GM23338 (cell line): ENCODE data around the gene RTKN. TPM values are rescaled to one million over a fixed set of nuclear protein-coding genes. Genes with fewer than 3 reads are reported as not detected.

Source experiments
- ATAC-seq: fragments of 200-7000 bp; cut with Tn5 transposase; 3 replicates; pipeline ENCODE4 v1.9.1; 2020
- DNase-seq: peaks from one replicate; pipeline ENCODE4 v3.0.0-alpha.2; 2015; ENCODE audit warnings: low spot score
- H2AFZ ChIP-seq: fragments of 200-600 bp; sonication (generic); 2 replicates; pipeline ENCODE4 v1.8.0; 2016; ENCODE audit warnings: antibody characterized with exemption, mild to moderate bottlenecking, moderate library complexity
- H3F3A ChIP-seq: fragments of 200-600 bp; sonication (generic); replicated peaks from 2 replicates; pipeline ENCODE4 v1.8.0; 2017; ENCODE audit warnings: antibody characterized with exemption, mixed run types, low read depth
- H3K27ac ChIP-seq: fragments of 200-600 bp; sonication (generic); 2 replicates; pipeline ENCODE4 v1.6.1; 2016; ENCODE audit warnings: low read depth
- H3K27me3 ChIP-seq: fragments of 200-600 bp; sonication (generic); 2 replicates; pipeline ENCODE4 v1.8.0; 2016; ENCODE audit warnings: mild to moderate bottlenecking, mixed run types, moderate library complexity; ENCODE audit not compliant: insufficient read depth
- H3K36me3 ChIP-seq: fragments of 200-600 bp; sonication (generic); 2 replicates; pipeline ENCODE4 v1.8.0; 2016; ENCODE audit warnings: mild to moderate bottlenecking; ENCODE audit not compliant: insufficient read depth
- H3K4me1 ChIP-seq: fragments of 200-600 bp; sonication (generic); 2 replicates; pipeline ENCODE4 v1.8.0; 2016; ENCODE audit warnings: mild to moderate bottlenecking, moderate library complexity; ENCODE audit not compliant: insufficient read depth
- H3K4me2 ChIP-seq: fragments of 200-600 bp; sonication (generic); 2 replicates; pipeline ENCODE4 v1.7.1; 2017; ENCODE audit warnings: mixed run types
- H3K4me3 ChIP-seq: fragments of 200-600 bp; sonication (generic); 2 replicates; pipeline ENCODE4 v1.6.1; 2016; ENCODE audit warnings: mixed run types
- H3K79me2 ChIP-seq: fragments of 200-600 bp; sonication (generic); replicated peaks from 2 replicates; pipeline ENCODE4 v1.8.0; 2017; ENCODE audit warnings: mild to moderate bottlenecking; ENCODE audit not compliant: insufficient read depth
- H3K9me2 ChIP-seq: fragments of 200-600 bp; sonication (generic); 2 replicates; pipeline ENCODE4 v1.8.0; 2017; ENCODE audit not compliant: insufficient read depth
- H4K20me1 ChIP-seq: fragments of 200-600 bp; sonication (generic); replicated peaks from 2 replicates; pipeline ENCODE4 v1.8.0; 2017; ENCODE audit warnings: mild to moderate bottlenecking; ENCODE audit not compliant: insufficient read depth
- H3K27ac Mint-ChIP-seq: 2 replicates; pipeline ENCODE4 v1.8.0; 2020; ENCODE audit warnings: inconsistent platforms, mild to moderate bottlenecking, moderate library complexity, mixed read lengths
- H3K27me3 Mint-ChIP-seq: 3 replicates; pipeline ENCODE4 v1.8.0; 2022; ENCODE audit warnings: low read depth, mild to moderate bottlenecking, moderate library complexity, mixed read lengths, inconsistent platforms; ENCODE audit not compliant: insufficient read depth, poor library complexity
- H3K36me3 Mint-ChIP-seq: 3 replicates; pipeline ENCODE4 v1.8.0; 2021; ENCODE audit warnings: low read depth, mild to moderate bottlenecking, inconsistent platforms, moderate library complexity, mixed read lengths
- H3K4me1 Mint-ChIP-seq: 3 replicates; pipeline ENCODE4 v1.8.0; 2020; ENCODE audit warnings: mild to moderate bottlenecking, inconsistent platforms, mixed read lengths
- H3K4me3 Mint-ChIP-seq: 3 replicates; pipeline ENCODE4 v1.8.0; 2021; ENCODE audit warnings: moderate library complexity, mild to moderate bottlenecking, inconsistent platforms, mixed read lengths
- H3K9me3 Mint-ChIP-seq: 3 replicates; pipeline ENCODE4 v1.8.0; 2020; ENCODE audit warnings: moderate library complexity, mild to moderate bottlenecking, inconsistent platforms, mixed read lengths
- ETS1 ChIP-seq: IDR thresholded peaks from 2 replicates; pipeline ENCODE4 v1.6.1; 2016; ENCODE audit warnings: antibody characterized with exemption
- EZH2 ChIP-seq: fragments of 200-600 bp; sonication (generic); IDR thresholded peaks from one replicate; pipeline ENCODE4 v1.8.0; 2017; ENCODE audit warnings: antibody characterized with exemption, mild to moderate bottlenecking, low read depth; ENCODE audit not compliant: unreplicated experiment
- EZH2phosphoT487 ChIP-seq: fragments of 200-600 bp; sonication (generic); IDR thresholded peaks from one replicate; pipeline ENCODE4 v1.8.1; 2018; ENCODE audit warnings: antibody characterized with exemption; ENCODE audit not compliant: unreplicated experiment
- NANOG ChIP-seq: IDR thresholded peaks from 2 replicates; pipeline ENCODE4 v1.6.1; 2016; ENCODE audit warnings: antibody characterized with exemption, borderline replicate concordance
- POLR2AphosphoS5 ChIP-seq: IDR thresholded peaks from 2 replicates; pipeline ENCODE4 v1.6.1; 2016; ENCODE audit warnings: antibody characterized with exemption, low read depth
- REST ChIP-seq: IDR thresholded peaks from one replicate; pipeline ENCODE4 v1.6.1; 2018; ENCODE audit warnings: antibody characterized with exemption; ENCODE audit not compliant: unreplicated experiment
- STAT1 ChIP-seq: IDR thresholded peaks from one replicate; pipeline ENCODE4 v1.6.1; 2016; ENCODE audit warnings: antibody characterized with exemption; ENCODE audit not compliant: unreplicated experiment
- ZNF114 ChIP-seq: fragments of 250-450 bp; sonication (Bioruptor Pico); IDR thresholded peaks from 2 replicates; pipeline ENCODE4 v1.5.0; 2020; ENCODE audit warnings: mild to moderate bottlenecking, moderate library complexity
- polyA plus RNA-seq: library from polyadenylated mRNA; unstranded; fragments of >200 nt; fragmentation: Nextera tagmentation; extraction: Ambion mirVana; gene quantifications from 2 replicates; pipeline ENCODE4 v1.2.1, GENCODE V29; 2016
- total RNA-seq: library from RNA; depleted of rRNA; stranded (reverse); fragments of >200 nt; shearing (Covaris generic); gene quantifications from 2 replicates; pipeline ENCODE4 v1.2.3, GENCODE V29; 2014
- TF ChIP-seq, protein P1 (sequence below): fragments of 250-450 bp; sonication (Bioruptor Pico); IDR thresholded peaks from 2 replicates; pipeline ENCODE4 v1.5.0; 2020; ENCODE audit warnings: mild to moderate bottlenecking, moderate library complexity
- TF ChIP-seq, protein P2 (sequence below), 2 experiments: fragments of 200-600 bp in 1 of 2; sonication (generic) in 1 of 2; conservative IDR thresholded peaks; 2 replicates each; pipeline versions ENCODE4 v1.5.1 to v1.6.1; 2016 to 2017; ENCODE audit warnings: antibody characterized with exemption in 2 of 2, low read depth in 2 of 2, mild to moderate bottlenecking in 2 of 2, moderate library complexity in 1 of 2

The RTKN gene
- total and polyA plus RNA-seq, 2 experiments from 2014 or later = 24.5 to 50.0 TPM

- TF ChIP-seq, protein P1, sequence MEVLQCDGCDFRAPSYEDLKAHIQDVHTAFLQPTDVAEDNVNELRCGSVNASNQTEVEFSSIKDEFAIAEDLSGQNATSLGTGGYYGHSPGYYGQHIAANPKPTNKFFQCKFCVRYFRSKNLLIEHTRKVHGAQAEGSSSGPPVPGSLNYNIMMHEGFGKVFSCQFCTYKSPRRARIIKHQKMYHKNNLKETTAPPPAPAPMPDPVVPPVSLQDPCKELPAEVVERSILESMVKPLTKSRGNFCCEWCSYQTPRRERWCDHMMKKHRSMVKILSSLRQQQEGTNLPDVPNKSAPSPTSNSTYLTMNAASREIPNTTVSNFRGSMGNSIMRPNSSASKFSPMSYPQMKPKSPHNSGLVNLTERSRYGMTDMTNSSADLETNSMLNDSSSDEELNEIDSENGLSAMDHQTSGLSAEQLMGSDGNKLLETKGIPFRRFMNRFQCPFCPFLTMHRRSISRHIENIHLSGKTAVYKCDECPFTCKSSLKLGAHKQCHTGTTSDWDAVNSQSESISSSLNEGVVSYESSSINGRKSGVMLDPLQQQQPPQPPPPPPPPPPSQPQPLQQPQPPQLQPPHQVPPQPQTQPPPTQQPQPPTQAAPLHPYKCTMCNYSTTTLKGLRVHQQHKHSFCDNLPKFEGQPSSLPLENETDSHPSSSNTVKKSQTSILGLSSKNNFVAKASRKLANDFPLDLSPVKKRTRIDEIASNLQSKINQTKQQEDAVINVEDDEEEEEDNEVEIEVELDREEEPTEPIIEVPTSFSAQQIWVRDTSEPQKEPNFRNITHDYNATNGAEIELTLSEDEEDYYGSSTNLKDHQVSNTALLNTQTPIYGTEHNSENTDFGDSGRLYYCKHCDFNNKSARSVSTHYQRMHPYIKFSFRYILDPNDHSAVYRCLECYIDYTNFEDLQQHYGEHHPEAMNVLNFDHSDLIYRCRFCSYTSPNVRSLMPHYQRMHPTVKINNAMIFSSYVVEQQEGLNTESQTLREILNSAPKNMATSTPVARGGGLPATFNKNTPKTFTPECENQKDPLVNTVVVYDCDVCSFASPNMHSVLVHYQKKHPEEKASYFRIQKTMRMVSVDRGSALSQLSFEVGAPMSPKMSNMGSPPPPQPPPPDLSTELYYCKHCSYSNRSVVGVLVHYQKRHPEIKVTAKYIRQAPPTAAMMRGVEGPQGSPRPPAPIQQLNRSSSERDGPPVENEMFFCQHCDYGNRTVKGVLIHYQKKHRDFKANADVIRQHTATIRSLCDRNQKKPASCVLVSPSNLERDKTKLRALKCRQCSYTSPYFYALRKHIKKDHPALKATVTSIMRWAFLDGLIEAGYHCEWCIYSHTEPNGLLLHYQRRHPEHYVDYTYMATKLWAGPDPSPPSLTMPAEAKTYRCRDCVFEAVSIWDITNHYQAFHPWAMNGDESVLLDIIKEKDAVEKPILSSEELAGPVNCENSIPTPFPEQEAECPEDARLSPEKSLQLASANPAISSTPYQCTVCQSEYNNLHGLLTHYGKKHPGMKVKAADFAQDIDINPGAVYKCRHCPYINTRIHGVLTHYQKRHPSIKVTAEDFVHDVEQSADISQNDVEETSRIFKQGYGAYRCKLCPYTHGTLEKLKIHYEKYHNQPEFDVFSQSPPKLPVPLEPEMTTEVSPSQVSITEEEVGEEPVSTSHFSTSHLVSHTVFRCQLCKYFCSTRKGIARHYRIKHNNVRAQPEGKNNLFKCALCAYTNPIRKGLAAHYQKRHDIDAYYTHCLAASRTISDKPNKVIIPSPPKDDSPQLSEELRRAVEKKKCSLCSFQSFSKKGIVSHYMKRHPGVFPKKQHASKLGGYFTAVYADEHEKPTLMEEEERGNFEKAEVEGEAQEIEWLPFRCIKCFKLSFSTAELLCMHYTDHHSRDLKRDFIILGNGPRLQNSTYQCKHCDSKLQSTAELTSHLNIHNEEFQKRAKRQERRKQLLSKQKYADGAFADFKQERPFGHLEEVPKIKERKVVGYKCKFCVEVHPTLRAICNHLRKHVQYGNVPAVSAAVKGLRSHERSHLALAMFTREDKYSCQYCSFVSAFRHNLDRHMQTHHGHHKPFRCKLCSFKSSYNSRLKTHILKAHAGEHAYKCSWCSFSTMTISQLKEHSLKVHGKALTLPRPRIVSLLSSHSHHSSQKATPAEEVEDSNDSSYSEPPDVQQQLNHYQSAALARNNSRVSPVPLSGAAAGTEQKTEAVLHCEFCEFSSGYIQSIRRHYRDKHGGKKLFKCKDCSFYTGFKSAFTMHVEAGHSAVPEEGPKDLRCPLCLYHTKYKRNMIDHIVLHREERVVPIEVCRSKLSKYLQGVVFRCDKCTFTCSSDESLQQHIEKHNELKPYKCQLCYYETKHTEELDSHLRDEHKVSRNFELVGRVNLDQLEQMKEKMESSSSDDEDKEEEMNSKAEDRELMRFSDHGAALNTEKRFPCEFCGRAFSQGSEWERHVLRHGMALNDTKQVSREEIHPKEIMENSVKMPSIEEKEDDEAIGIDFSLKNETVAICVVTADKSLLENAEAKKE (CRISPR knock-in tag) = no peak
Measured at GRCh38 chr2:74458938-74459363, 17.2 kb upstream of the RTKN start (continued).

GRCh38 chr2:74458132-74458937, 16.6 kb upstream of the RTKN start, which contains the start of gene WBP1:
Gene WBP1, plus strand, starts transcription at chr2:74458438. Its CDS starts 165 bp downstream, at chr2:74458603.
- ATAC-seq (peak; percentile 87), DNase-seq (peak; percentile 100)
- Mint-ChIP-seq H3K4me3 (peak within 1 kb of the TSS; percentile 94), H3K27ac (peak within 1 kb of the TSS; percentile 97), H3K4me1 (peaks cover 32% of the 10 kb centered on the region), H3K27me3 (peaks cover 24% of the 10 kb centered on the region), H3K36me3 (peaks cover 17% of the 10 kb centered on the region), H3K9me3 (no peaks in the 10 kb centered on the region; the same call in 1 of the 3 replicates)
- Histone ChIP-seq H3F3A (peaks cover 14% of the 10 kb centered on the region; the same call in 1 of the 2 replicates), H3K4me3 (peak within 1 kb of the TSS; percentile 99), H3K9me2 (no peaks in the 10 kb centered on the region), H2AFZ (peak within 1 kb of the TSS; percentile 89), H3K27me3 (no peaks in the 10 kb centered on the region), H3K36me3 (no peaks in the 10 kb centered on the region; the same call in 1 of the 2 replicates), H3K4me2 (peak within 1 kb of the TSS; percentile 97), H3K27ac (peak within 1 kb of the TSS; percentile 98), H3K4me1 (peaks cover 17% of the 10 kb centered on the region), H4K20me1 (peaks cover 4% of the 10 kb centered on the region; the same call in 1 of the 2 replicates), H3K79me2 (peaks cover 8% of the 10 kb centered on the region)
- TF ChIP-seq ZNF114 (peak; percentile 50; the same call in 1 of the 2 replicates), STAT1 (no peak), NANOG (no peak), EZH2phosphoT487 (no peak), EZH2 (no peak), ETS1 (0 out of 2 replicates have a peak, but pooled peaks have one; percentile 20), POLR2AphosphoS5 (peak; percentile 56), REST (no peak)
- TF ChIP-seq, protein P2, sequence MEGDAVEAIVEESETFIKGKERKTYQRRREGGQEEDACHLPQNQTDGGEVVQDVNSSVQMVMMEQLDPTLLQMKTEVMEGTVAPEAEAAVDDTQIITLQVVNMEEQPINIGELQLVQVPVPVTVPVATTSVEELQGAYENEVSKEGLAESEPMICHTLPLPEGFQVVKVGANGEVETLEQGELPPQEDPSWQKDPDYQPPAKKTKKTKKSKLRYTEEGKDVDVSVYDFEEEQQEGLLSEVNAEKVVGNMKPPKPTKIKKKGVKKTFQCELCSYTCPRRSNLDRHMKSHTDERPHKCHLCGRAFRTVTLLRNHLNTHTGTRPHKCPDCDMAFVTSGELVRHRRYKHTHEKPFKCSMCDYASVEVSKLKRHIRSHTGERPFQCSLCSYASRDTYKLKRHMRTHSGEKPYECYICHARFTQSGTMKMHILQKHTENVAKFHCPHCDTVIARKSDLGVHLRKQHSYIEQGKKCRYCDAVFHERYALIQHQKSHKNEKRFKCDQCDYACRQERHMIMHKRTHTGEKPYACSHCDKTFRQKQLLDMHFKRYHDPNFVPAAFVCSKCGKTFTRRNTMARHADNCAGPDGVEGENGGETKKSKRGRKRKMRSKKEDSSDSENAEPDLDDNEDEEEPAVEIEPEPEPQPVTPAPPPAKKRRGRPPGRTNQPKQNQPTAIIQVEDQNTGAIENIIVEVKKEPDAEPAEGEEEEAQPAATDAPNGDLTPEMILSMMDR (conservative IDR thresholded peaks at IDR 0.05; ENCODE audit: low read depth in 2 of 2) = no peak
